Measurements from ENCODE around the gene MLLT10. TPM values are rescaled to one million over a fixed set of nuclear protein-coding genes. Genes with fewer than 3 reads are reported as not detected.

The MLLT10 gene
- total RNA-seq, 2 donors from 2014 or later, result 55.8 to 62.9 TPM

DNA sequence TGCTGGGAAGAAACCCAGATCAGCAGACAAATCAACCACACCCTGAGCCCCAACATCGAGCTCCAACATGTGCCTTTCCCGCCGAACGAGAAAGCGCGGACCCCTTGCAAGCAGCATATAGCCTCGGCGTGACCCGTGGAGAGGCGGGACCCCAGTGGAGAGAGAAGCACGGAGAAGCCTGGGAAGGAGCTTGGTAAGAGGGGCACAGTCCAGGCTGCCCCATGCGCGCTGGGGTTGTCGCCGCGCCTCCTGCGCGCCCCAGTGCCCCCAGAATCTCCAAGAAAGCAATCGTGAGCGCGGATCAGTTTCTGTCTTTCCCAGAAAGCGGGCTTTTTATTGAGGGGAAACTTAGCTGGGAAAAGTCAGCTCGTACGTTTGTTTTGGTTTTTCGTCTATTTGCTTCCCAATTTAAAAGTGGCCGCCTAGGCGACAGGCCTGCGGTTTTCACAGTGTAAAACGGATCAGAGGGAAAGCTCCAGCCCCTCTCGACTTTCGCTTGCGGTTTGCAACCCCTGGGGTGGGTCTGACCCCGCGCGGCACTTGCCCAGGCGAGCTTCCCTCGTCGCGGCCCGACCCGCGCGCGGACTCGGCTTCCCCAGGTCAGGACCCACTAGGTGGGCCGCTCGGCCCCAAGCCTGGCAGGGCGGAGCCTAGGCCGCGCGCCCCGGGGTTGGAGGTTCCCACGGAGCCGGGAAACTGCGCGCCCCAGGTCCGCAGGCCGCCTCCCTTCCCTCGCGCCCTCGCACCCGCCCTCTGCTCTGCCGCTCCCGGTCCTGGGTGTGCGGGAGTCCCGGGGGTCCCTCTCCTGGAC lies 39.6 kb upstream of the MLLT10 start:
- DNase-seq, result peak; percentile 78
- Histone ChIP-seq H3K27ac (ENCODE audit: low read depth, low read length) (peak overlapping the region; percentile 36), H3K4me1 (ENCODE audit: control insufficient read depth, insufficient read depth, low read length) (peaks cover 14% of the 10 kb centered on the region), H3K4me3 (ENCODE audit: low read length) (peak overlapping the region; percentile 89), H3K36me3 (ENCODE audit: control insufficient read depth, insufficient read depth, low read length) (peaks cover 13% of the 10 kb centered on the region), H3K9ac (ENCODE audit: extremely low read depth, low read length, poor library complexity, severe bottlenecking) (peak overlapping the region; percentile 89), H3K27me3 (ENCODE audit: control insufficient read depth, insufficient read depth, low read length, poor library complexity, severe bottlenecking) (no peaks in the 10 kb centered on the region), H3K9me3 (ENCODE audit: control insufficient read depth, low read length) (no peaks in the 10 kb centered on the region)
- Mint-ChIP-seq H3K27me3 (ENCODE audit: insufficient read depth) (peaks cover 20% of the 10 kb centered on the region), H3K9me3 (no peaks in the 10 kb centered on the region), H3K4me1 (peaks cover 34% of the 10 kb centered on the region), H3K27ac (peak overlapping the region; percentile 83), H3K36me3 (ENCODE audit: low read depth) (peaks cover 4% of the 10 kb centered on the region), H3K4me3 (peak overlapping the region; percentile 79)
- TF ChIP-seq, protein P1, sequence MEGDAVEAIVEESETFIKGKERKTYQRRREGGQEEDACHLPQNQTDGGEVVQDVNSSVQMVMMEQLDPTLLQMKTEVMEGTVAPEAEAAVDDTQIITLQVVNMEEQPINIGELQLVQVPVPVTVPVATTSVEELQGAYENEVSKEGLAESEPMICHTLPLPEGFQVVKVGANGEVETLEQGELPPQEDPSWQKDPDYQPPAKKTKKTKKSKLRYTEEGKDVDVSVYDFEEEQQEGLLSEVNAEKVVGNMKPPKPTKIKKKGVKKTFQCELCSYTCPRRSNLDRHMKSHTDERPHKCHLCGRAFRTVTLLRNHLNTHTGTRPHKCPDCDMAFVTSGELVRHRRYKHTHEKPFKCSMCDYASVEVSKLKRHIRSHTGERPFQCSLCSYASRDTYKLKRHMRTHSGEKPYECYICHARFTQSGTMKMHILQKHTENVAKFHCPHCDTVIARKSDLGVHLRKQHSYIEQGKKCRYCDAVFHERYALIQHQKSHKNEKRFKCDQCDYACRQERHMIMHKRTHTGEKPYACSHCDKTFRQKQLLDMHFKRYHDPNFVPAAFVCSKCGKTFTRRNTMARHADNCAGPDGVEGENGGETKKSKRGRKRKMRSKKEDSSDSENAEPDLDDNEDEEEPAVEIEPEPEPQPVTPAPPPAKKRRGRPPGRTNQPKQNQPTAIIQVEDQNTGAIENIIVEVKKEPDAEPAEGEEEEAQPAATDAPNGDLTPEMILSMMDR (conservative IDR thresholded peaks at IDR 0.05), result no peak
- 24 to 52% methylated on average over 32 to 66 of the region's 66 CpGs for WGBS, 2 experiments (ENCODE audit: insufficient coverage in 1 of 2, insufficient read length in 1 of 2)

DNA sequence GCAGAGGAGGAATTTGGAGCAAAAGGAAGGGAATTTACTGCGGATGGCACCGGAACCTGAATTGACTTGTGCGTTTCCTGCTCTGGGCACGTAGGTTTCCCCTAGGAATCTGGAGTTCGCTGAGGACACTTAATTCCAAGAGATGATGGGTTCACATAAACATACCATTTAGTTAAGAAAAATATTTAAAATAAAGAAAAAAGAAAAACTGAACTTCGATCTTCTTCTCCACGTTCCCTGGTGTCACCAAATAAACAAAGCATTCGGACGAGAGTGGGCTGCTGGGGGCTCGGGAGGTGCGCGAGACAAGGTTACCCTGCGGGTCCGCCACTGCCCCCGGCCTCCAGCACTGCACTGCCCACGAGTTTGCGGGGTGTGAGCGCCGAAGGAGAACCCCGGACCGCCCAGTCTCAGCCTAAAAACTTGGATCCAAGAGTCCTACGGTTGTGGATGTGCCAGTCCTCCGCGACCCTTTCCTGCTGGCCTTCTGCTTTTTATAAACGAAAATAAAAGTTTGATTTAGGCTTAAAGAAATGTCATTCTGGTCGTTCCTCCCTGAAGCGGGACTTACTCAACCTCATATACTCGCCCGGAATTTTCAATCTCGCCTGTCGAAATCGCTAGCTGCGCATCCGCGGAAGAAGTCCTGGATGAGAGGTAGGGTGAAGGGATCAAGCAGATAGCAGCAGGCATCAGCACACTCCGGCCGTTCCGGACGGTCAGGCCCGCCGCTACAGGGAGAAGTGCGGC lies 38.9 kb upstream of the MLLT10 start:
- Histone ChIP-seq H3K36me3 (ENCODE audit: control insufficient read depth, insufficient read depth, low read length) (peaks cover 11% of the 10 kb centered on the region), H3K27ac (ENCODE audit: low read depth, low read length) (peak overlapping the region; percentile 98), H3K4me3 (ENCODE audit: low read length) (peak overlapping the region; percentile 89), H3K9ac (ENCODE audit: extremely low read depth, low read length, poor library complexity, severe bottlenecking) (peak overlapping the region; percentile 89), H3K9me3 (ENCODE audit: control insufficient read depth, low read length) (no peaks in the 10 kb centered on the region), H3K4me1 (ENCODE audit: control insufficient read depth, insufficient read depth, low read length) (peaks cover 18% of the 10 kb centered on the region), H3K27me3 (ENCODE audit: control insufficient read depth, insufficient read depth, low read length, poor library complexity, severe bottlenecking) (no peaks in the 10 kb centered on the region)
- peaks cover 35% of the 10 kb centered on the region for H3K4me1 Mint-ChIP-seq
- peak overlapping the region; percentile 79 for H3K4me3 Mint-ChIP-seq
- H3K9me3 Mint-ChIP-seq, result no peaks in the 10 kb centered on the region
- H3K27me3 Mint-ChIP-seq (ENCODE audit: insufficient read depth), result peaks cover 25% of the 10 kb centered on the region
- peak; percentile 62 for DNase-seq
- peaks cover 4% of the 10 kb centered on the region for H3K36me3 Mint-ChIP-seq (ENCODE audit: low read depth)
- TF ChIP-seq, protein P1 (conservative IDR thresholded peaks at IDR 0.05), result no peak
- WGBS, 2 experiments (ENCODE audit: insufficient coverage in 1 of 2, insufficient read length in 1 of 2), result 1 to 2% methylated on average over 23 to 42 of the region's 42 CpGs
- peak overlapping the region; percentile 77 for H3K27ac Mint-ChIP-seq

DNA sequence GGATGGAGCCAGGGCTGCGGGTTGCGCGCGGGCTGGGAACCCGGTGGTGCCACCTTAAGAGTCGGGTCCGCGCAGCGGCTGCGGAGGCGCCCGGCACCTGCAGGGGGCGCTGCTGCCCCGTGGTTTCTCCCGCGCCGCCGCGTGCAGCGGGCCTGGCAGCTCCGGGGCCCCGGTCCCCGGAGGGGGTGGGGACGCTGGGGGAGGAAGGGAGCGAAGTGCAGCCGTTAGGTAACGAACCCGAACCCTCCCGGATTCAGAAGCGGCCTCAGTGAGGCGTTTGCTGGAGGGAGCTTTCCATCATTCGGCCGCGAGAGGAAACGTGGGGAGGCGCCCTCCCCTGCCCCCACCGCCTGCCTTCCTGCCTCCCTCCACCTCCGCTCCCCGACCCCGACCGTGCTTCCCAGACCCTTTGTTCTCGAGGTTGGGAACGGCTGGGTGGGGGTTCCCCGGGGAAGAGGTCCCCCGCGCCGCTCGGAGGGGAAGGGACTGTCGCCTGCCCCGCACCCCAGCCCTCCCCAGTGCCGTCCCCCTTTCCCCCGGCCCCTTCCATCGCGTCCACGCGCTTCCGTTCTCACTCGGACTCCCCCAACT lies 38.2 kb upstream of the MLLT10 start:
- WGBS, 2 experiments (ENCODE audit: insufficient coverage in 1 of 2, insufficient read length in 1 of 2), result 0% methylated on average over 9 to 55 of the region's 58 CpGs
- peaks cover 25% of the 10 kb centered on the region for H3K27me3 Mint-ChIP-seq (ENCODE audit: insufficient read depth)
- peaks cover 41% of the 10 kb centered on the region for H3K4me1 Mint-ChIP-seq
- TF ChIP-seq, protein P1 (conservative IDR thresholded peaks at IDR 0.05), result peak; percentile 99
- peak overlapping the region; percentile 89 for H3K9ac ChIP-seq (ENCODE audit: extremely low read depth, low read length, poor library complexity, severe bottlenecking)
- peak overlapping the region; percentile 77 for H3K27ac Mint-ChIP-seq
- peaks cover 4% of the 10 kb centered on the region for H3K36me3 Mint-ChIP-seq (ENCODE audit: low read depth)
- H3K9me3 Mint-ChIP-seq, result no peaks in the 10 kb centered on the region
- peak overlapping the region; percentile 79 for H3K4me3 Mint-ChIP-seq
- H3K4me1 ChIP-seq (ENCODE audit: control insufficient read depth, insufficient read depth, low read length), result peaks cover 25% of the 10 kb centered on the region
- H3K9me3 ChIP-seq (ENCODE audit: control insufficient read depth, low read length), result no peaks in the 10 kb centered on the region
- peak overlapping the region; percentile 89 for H3K4me3 ChIP-seq (ENCODE audit: low read length)
- peaks cover 9% of the 10 kb centered on the region for H3K36me3 ChIP-seq (ENCODE audit: control insufficient read depth, insufficient read depth, low read length)
- peak overlapping the region; percentile 98 for H3K27ac ChIP-seq (ENCODE audit: low read depth, low read length)
- no peaks in the 10 kb centered on the region for H3K27me3 ChIP-seq (ENCODE audit: control insufficient read depth, insufficient read depth, low read length, poor library complexity, severe bottlenecking)
- DNase-seq, result peak; percentile 97
